HG03571 (cell line): Measurements from ENCODE around the gene ITSN2.
"Not testable (repeated sequence)": the region's sequence is repeated elsewhere in the genome, so short reads cannot be mapped to it uniquely, and the experiment has no call there.

Experiments used
- ATAC-seq: cut with Tn5 transposase; IDR thresholded peaks from one replicate; pipeline ENCODE4 v1.9.1; 2021; ENCODE audit not compliant: unreplicated experiment

The ITSN2 gene

DNA sequence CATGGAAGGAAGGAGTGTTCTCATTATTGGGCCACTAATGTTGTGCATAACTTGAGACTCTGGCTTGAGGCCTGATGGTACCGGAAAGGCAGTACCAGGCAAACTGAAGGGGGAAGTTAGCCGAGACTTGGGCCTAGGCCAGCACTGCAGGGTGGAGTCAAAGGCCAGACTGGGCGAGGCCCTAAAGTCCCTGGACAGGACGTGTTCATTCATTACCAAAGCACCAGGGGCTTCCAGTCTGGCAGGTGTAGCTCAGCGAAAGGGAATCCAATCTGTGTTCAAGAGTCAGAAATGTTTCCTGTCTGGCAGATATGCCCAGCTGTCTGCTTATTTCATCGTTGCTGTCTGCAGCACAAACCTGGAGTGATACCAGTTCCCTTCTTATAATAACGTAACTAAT lies 4.7 kb upstream of the ITSN2 start:
- no peak for ATAC-seq

DNA sequence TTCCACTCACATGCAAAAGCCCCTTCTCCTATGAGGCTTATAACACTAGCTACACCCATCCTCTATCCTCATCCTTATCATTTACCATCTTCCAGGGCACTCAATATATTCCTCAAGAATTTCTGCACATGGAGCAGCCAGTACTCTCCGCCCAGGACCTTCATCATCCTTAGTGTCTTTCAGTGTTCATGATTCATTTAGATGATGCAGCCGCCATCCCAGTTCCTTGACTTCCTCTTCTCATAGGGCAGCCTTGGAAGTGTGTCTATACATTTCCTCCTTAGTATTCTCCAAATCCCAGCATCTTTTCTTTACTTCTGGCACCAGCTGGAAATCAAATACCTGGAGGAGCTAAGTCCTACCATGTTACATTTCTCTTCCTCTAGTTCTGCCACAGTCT lies 3.0 kb upstream of the ITSN2 start:
- ATAC-seq = no peak

DNA sequence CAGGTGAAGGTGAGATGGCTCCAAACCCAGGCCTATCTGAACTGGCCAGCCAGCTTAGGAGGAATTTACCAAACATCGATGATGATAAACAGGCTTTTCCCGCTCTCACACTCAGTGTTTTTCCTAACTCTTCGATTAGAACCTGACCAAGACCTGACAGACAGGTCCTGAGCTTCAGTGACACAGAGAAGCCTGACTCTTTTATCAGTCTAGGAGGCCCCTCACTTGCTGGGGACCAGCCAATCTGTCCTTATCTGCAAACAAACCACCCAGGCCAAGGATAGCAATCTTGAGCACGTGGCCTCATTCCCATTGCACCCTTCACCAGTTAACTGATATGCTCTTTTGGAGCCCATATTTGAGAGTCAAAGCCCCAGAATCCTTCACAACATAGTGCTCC lies 1.9 kb upstream of the ITSN2 start:
- ATAC-seq = no peak

GRCh38 chr2:24360963-24361330 lies 611 bp upstream of the ITSN2 start:
- no peak for ATAC-seq

DNA sequence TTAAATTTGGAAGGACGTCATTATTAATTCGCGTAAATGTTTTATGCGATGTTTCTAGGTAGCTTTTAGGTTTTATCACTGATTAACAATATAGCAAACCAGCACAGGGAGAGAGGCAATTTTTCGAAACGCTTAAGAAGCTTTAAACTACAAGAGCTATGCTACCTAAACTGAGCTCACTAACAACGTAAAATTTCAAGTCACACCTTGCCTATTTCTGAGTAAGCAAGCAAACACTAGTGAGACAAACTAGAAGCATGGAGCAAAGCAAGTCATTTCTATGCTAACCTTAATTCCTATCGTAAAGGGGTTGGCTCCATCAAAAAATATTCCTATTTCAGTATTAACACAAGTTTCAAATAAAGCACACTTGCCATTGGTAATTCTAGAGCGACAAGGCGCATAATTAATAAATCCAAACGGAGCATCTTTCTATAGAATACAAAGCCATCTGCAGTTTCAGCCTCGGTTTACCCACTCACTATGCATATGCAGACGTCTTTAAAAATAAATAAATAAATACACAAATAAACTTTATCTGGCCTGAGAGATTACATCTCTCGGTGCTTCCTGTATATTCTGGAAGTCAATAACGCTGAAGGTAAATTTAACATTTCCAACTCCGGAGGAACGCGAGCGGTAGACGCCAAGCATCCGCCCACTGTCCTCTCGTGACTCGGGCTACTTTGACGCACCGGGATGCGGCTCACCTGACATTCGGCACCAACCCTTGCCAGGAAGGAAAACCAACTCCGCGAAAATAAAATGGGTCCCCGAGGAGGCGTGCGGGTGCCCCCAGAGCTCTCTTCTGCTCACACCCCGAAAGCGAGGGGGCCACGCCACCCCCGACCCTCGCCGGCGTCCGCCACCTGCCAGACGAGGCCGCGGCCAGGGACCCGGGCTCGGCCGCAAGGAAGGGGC lies 947 bp downstream of the ITSN2 start:
- no peak for ATAC-seq

- not testable (repeated sequence) for ATAC-seq
Measured at GRCh38 chr2:24357767-24358166, 2.6 kb downstream of the ITSN2 start.

- not testable (repeated sequence) for ATAC-seq
Measured at GRCh38 chr2:24357115-24357514, 3.2 kb downstream of the ITSN2 start.

DNA sequence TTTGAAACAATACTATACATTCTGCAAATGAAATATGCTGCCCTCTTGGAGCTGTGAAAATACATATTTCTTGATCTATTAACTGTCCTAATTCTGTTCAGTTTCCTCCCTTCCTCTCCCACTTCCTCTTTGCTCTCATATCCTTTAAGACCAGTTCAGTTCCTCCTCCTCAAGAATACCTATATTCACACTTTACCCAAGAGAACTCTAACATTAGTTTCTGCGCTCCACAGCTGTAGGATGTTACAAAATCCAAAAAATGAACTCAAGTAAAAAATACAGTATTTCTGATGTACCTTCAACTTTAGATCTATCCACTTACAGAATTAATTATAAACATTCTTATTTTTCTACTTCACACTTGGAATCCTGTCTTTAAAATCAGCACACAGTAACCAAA lies 5.4 kb downstream of the ITSN2 start:
- no peak for ATAC-seq

DNA sequence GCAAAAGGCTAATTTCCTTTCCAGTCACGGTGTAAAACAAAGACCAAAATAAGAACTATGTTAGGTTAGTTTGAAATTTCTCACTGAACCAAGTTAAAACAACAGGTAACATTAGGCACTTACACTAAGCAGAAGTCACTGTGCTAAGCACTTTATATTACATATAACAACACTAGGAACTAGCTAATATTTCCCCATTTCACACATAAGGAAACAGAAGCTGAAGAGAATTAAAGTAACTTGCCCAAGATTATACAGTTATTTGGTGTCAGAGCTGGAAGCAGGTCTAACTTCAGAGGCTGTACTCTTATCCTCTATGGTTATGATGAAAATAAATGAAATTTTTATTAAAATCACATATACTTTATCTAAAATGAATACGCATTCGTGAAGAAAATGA lies 5.9 kb downstream of the ITSN2 start:
- ATAC-seq = no peak

GRCh38 chr2:24353973-24354372 lies 6.4 kb downstream of the ITSN2 start:
- no peak for ATAC-seq

DNA sequence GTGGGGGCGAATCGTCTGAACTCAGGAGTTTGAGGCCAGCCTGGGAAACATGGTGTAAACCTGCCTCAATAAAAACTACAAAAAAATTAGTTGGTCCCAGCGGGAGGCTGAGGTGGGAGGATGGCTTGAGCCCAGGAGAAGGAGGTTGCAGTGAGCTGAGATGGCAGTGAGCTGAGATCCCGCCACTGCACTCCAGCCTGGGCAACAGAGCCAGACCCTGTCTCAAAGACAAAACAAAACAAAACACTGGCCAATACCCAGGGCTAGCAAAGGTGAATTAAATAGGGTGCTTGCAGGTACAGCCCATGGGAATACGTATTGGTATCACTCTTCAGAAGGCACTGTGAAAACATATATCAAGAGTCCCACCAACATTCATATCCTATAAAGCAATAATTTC lies 7.0 kb downstream of the ITSN2 start:
- ATAC-seq = no peak

DNA sequence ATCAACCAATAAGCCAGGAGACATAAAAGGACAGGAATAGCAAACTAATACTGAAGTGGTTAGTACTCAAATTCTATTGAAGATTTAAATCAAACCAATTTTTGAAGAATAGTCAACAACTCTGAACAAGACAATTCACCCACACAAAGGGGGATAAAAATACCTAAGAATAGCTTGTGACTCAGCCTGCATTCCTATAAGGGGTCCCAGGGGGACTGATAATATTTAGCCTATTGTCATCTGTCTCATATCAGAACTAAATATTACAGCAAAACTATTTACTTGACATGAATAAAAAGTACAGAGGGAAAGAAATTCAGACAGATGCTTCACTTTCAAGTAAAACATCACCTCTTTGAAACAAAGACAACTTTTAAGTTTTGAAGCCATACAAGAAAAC lies 7.7 kb downstream of the ITSN2 start:
- ATAC-seq = no peak

GRCh38 chr2:24351981-24352380 lies 8.4 kb downstream of the ITSN2 start:
- no peak for ATAC-seq

- no peak for ATAC-seq
Measured at GRCh38 chr2:24351627-24351938, 8.8 kb downstream of the ITSN2 start.

DNA sequence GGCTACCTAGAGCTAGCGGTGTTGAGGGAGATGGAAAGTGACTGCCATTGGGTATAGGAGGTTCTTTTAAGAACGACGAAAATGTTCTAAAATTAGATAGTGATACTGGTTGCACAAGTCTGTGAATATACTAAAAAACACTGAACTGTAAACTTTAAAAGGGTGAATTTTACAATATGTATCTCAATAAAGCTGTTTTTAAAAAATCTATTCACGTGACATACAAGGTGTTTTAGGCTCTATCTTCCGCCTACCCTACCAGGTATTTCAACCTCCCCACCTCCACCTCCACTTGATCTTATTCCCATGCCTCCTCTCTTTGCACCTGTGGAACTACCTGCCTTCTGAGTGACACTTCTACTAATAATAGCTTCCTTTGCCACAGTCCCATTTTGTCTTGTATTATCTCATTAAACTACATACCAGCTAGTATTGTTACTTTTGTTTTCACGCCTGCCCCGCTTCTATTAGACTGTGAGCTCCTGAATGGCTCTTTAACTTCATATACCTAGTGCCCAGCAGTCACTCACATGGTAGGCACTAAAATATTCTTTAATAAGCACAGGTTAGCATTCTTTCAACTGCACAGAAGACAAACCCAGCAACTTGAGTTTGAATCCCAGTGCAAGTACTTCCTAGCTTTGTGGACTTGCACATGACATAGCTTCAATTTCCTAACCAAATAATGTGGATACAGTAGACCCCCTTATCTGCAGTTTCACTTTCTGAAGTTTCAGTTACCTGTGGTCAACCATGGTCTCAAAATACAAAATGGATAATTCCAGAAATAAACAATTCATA lies 9.3 kb downstream of the ITSN2 start:
- no peak for ATAC-seq

DNA sequence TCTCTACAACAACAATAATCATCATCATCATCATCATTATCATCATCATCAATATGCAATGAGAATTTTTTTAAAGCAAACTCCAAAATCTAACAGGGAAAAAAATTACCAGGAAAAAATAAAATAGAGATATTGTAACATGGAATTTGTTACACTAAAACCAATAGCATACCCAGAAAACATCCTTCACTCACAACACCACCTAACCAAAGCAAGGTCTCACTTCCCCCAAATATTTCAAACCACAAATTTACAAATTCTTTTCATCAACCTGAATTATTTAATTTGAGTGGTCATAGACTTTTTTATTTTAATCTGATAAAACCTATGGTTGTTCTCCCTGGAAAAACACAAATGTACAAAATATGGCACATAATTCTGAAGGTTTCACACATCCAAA lies 11.2 kb downstream of the ITSN2 start:
- no peak for ATAC-seq

GRCh38 chr2:24345937-24346336 lies 14.4 kb downstream of the ITSN2 start:
- no peak for ATAC-seq

DNA sequence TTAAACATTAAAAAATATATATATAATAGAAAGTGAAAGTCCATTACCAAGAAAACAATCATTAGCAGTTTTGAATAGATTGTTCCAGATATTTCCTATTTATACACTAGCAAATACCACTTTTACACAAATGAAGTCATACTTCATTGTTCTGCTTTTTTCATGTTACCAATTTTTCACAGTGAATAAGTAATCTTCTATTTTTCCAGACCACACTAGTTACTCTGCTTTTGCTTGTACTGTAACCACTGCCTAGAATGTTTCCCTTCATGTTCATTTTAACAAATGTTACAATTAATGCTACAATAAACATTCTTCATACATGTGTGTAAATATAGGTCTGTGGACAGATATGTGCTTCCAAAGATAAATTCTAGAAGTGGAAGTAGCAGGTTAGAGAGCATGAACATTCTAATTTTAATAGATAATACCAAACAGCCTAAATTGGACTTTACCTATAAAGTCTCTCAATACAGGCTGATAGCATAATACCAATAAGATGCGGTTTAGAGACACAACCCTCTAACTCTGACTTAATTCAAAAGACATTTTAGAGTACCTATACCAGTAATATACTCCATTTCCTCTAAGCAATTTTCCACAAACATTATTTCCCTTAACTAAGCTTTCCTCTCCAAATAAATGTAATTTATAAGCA lies 17.0 kb downstream of the ITSN2 start:
- ATAC-seq = peak; percentile 50

- ATAC-seq = no peak
Measured at GRCh38 chr2:24342110-24342910, 18.0 kb downstream of the ITSN2 start.

DNA sequence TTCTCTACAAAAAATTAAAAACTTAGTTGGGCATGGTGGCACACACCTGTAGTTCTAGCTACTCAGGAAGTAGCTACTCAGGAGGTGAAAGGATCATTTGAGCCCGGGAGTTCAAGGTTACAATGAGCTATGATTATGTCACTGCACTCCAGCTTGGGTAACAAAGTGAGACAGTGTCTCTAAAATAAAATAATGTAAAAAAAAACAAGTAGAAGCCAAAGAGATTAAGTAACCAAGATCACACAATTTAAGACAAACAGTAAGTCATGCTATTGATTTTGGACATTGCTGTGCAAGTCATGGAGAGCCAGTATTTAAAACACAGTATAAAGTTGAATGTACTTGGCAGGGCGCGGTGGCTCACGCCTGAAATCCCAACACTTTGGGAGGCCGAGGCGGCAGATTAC lies 20.5 kb downstream of the ITSN2 start:
- no peak for ATAC-seq

- not testable (repeated sequence) for ATAC-seq
Measured at GRCh38 chr2:24339098-24339497, 21.2 kb downstream of the ITSN2 start.
